ENCODE data around the gene DIP2A. TPM values are rescaled to one million over a fixed set of nuclear protein-coding genes. Genes with fewer than 3 reads are reported as not detected.

The DIP2A gene
- total RNA-seq, 1 experiment from 2014 or later, result 22.9 TPM

DNA sequence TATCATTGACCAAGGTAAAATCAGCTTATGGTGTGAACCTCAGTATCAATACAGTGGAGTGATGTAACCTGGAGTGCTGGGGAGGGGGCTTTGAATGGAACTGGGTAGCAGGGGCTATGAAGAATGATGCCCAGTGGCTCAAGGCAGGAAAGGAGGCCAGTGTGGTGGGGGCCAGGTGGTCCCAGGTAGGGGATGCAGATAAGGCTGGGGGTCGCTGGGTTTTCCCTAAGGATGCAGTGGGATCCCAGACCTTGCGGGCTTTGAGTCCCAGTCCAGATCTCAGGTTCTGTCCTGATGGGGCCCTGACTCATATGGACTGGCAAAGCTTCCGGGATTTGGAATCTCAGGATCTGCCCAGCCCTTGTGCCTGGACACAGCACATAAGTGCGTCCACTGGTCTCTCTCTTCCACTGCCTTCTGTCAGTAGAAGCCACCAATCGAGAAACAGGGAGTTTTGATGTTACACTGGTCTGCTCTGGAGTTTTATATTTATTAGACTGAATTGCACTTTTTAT lies 94.2 kb downstream of the DIP2A start:
- ATAC-seq, result no peak
- ChIA-PET POLR2A (no interaction called here), CTCF (no interaction called here)
- H3K4me1 ChIP-seq (ENCODE audit: control insufficient read depth, insufficient read depth, low read length), result no peaks in the 10 kb centered on the region
- H3K4me3 ChIP-seq (ENCODE audit: low read depth in 2 of 2, low read length in 2 of 2), result no peak overlapping the region
- no peak for TF ChIP-seq TCF7L2 (IDR thresholded peaks at IDR 0.05; ENCODE audit: low read depth, low read length)
- no peaks in the 10 kb centered on the region for H3K27me3 ChIP-seq (ENCODE audit: control insufficient read depth, insufficient read depth, low read length)
- in situ Hi-C loops (cut with HindIII; ENCODE audit: low pct_unique_long_range_greater_than_20kb, low sequenced_read_pairs), result no loop called here
- BruUV-seq (replicated peaks), result no TSS peak
- H3K9me3 ChIP-seq (ENCODE audit: control insufficient read depth, insufficient read depth, low read depth, low read length), result no peaks in the 10 kb centered on the region
- intact Hi-C loops (cut with micrococcal nuclease; ENCODE audit: unreplicated experiment), result no loop called here
- no peak for DNase-seq (ENCODE audit: low read depth, low spot score)
- no peak overlapping the region for H3K27ac ChIP-seq (ENCODE audit: low read length)
- H3K36me3 ChIP-seq (ENCODE audit: control insufficient read depth, insufficient read depth, low read length), result no peaks in the 10 kb centered on the region

- ATAC-seq (no peak), DNase-seq (ENCODE audit: low read depth, low spot score) (no peak)
- POLR2A ChIA-PET, result interaction anchor here (0.6 kb wide), 1 partner anchor 618 kb away, joined by 4 read pairs; no protein-coding TSS in a partner anchor
- CTCF ChIA-PET, result interaction anchor here (0.7 kb wide), 1 partner anchor 41 kb away, joined by 3 read pairs; no protein-coding TSS in a partner anchor
- Histone ChIP-seq H3K9me3 (ENCODE audit: control insufficient read depth, insufficient read depth, low read depth, low read length) (no peaks in the 10 kb centered on the region), H3K27me3 (ENCODE audit: control insufficient read depth, insufficient read depth, low read length) (no peaks in the 10 kb centered on the region), H3K36me3 (ENCODE audit: control insufficient read depth, insufficient read depth, low read length) (no peaks in the 10 kb centered on the region; the same call in 1 of the 2 replicates), H3K27ac (ENCODE audit: low read length) (no peak overlapping the region), H3K4me3 (ENCODE audit: low read depth in 2 of 2, low read length in 2 of 2) (no peak overlapping the region), H3K4me1 (ENCODE audit: control insufficient read depth, insufficient read depth, low read length) (no peaks in the 10 kb centered on the region)
- TF ChIP-seq POLR2AphosphoS5 (IDR thresholded peaks at IDR 0.05; ENCODE audit: low read depth, low read length) (no peak), SIN3A (IDR thresholded peaks at IDR 0.05; ENCODE audit: borderline replicate concordance, insufficient read depth, low read depth, low read length) (no peak), REST (IDR thresholded peaks at IDR 0.05; ENCODE audit: insufficient read depth in 1 of 2, low read depth in 2 of 2, low read length in 1 of 2) (no peak)
- in situ Hi-C loops (cut with HindIII; ENCODE audit: low pct_unique_long_range_greater_than_20kb, low sequenced_read_pairs), result no loop called here
- BruUV-seq (replicated peaks), result no TSS peak
- intact Hi-C loops (cut with micrococcal nuclease; ENCODE audit: unreplicated experiment), result no loop called here
These were observed 95.3 kb downstream of the DIP2A start for GRCh38 chr21:46553993-46554392.

GRCh38 chr21:46554431-46555224 lies 95.9 kb downstream of the DIP2A start:
- DNase-seq (ENCODE audit: low read depth, low spot score) (no peak), ATAC-seq (no peak)
- no peaks in the 10 kb centered on the region; the same call in 1 of the 2 replicates for H3K36me3 ChIP-seq (ENCODE audit: control insufficient read depth, insufficient read depth, low read length)
- TF ChIP-seq REST (IDR thresholded peaks at IDR 0.05; ENCODE audit: insufficient read depth in 1 of 2, low read depth in 2 of 2, low read length in 1 of 2) (no peak), TCF7L2 (IDR thresholded peaks at IDR 0.05; ENCODE audit: low read depth, low read length) (no peak), POLR2AphosphoS5 (IDR thresholded peaks at IDR 0.05; ENCODE audit: low read depth, low read length) (no peak), SIN3A (IDR thresholded peaks at IDR 0.05; ENCODE audit: borderline replicate concordance, insufficient read depth, low read depth, low read length) (no peak)
- TF ChIP-seq, protein P1, sequence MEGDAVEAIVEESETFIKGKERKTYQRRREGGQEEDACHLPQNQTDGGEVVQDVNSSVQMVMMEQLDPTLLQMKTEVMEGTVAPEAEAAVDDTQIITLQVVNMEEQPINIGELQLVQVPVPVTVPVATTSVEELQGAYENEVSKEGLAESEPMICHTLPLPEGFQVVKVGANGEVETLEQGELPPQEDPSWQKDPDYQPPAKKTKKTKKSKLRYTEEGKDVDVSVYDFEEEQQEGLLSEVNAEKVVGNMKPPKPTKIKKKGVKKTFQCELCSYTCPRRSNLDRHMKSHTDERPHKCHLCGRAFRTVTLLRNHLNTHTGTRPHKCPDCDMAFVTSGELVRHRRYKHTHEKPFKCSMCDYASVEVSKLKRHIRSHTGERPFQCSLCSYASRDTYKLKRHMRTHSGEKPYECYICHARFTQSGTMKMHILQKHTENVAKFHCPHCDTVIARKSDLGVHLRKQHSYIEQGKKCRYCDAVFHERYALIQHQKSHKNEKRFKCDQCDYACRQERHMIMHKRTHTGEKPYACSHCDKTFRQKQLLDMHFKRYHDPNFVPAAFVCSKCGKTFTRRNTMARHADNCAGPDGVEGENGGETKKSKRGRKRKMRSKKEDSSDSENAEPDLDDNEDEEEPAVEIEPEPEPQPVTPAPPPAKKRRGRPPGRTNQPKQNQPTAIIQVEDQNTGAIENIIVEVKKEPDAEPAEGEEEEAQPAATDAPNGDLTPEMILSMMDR (IDR thresholded peaks at IDR 0.05), result no peak
- BruUV-seq (replicated peaks), result no TSS peak
- no peak overlapping the region for H3K27ac ChIP-seq (ENCODE audit: low read length)
- no peak overlapping the region for H3K4me3 ChIP-seq (ENCODE audit: low read depth in 2 of 2, low read length in 2 of 2)
- H3K27me3 ChIP-seq (ENCODE audit: control insufficient read depth, insufficient read depth, low read length), result no peaks in the 10 kb centered on the region
- H3K9me3 ChIP-seq (ENCODE audit: control insufficient read depth, insufficient read depth, low read depth, low read length), result no peaks in the 10 kb centered on the region
- in situ Hi-C loops (cut with HindIII; ENCODE audit: low pct_unique_long_range_greater_than_20kb, low sequenced_read_pairs) (no loop called here), intact Hi-C loops (cut with micrococcal nuclease; ENCODE audit: unreplicated experiment) (no loop called here)
- no peaks in the 10 kb centered on the region for H3K4me1 ChIP-seq (ENCODE audit: control insufficient read depth, insufficient read depth, low read length)
- POLR2A ChIA-PET, result interaction anchor here (0.6 kb wide), 1 partner anchor 618 kb away, joined by 4 read pairs; no protein-coding TSS in a partner anchor
- CTCF ChIA-PET, result interaction anchor here (0.7 kb wide), 1 partner anchor 40 kb away, joined by 3 read pairs; no protein-coding TSS in a partner anchor
